GM19240 (cell line): ENCODE data around the gene AHI1.
"Not testable (repeated sequence)": the region's sequence is repeated elsewhere in the genome, so short reads cannot be mapped to it uniquely, and the experiment has no call there.

ENCODE experiments used
- DNase-seq: peaks from one replicate; pipeline ENCODE4 v3.0.0; 2011; ENCODE audit warnings: low spot score; ENCODE audit not compliant: insufficient read length

AHI1 gene

GRCh38 chr6:135506270-135506997 is 8.9 kb upstream of the AHI1 start:
- DNase-seq: no peak

DNA sequence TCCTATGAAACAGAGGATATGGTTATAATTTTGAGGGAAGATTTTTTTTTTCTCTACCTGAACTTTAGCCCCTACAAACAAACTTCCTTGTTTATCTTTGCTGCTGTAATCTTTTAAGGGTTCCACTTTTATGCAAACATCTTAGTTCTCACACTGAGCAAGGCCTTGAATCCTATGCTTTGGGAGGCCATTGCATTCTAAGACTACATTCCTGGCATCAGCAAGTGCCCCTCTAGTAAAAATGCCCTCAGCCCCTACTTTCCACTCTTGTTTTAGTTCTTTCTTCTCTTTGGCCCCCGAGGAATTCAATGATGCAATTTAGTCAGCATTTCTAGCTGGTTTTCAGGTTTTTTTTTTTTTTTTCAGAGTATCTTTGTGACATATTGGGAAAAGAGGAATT is 8.1 kb upstream of the AHI1 start:
- DNase-seq: no peak

GRCh38 chr6:135505222-135505621 is 7.7 kb upstream of the AHI1 start:
- no peak for DNase-seq

GRCh38 chr6:135504734-135505133 is 7.2 kb upstream of the AHI1 start:
- DNase-seq: no peak

GRCh38 chr6:135503703-135504475 is 6.3 kb upstream of the AHI1 start:
- DNase-seq: no peak

DNA sequence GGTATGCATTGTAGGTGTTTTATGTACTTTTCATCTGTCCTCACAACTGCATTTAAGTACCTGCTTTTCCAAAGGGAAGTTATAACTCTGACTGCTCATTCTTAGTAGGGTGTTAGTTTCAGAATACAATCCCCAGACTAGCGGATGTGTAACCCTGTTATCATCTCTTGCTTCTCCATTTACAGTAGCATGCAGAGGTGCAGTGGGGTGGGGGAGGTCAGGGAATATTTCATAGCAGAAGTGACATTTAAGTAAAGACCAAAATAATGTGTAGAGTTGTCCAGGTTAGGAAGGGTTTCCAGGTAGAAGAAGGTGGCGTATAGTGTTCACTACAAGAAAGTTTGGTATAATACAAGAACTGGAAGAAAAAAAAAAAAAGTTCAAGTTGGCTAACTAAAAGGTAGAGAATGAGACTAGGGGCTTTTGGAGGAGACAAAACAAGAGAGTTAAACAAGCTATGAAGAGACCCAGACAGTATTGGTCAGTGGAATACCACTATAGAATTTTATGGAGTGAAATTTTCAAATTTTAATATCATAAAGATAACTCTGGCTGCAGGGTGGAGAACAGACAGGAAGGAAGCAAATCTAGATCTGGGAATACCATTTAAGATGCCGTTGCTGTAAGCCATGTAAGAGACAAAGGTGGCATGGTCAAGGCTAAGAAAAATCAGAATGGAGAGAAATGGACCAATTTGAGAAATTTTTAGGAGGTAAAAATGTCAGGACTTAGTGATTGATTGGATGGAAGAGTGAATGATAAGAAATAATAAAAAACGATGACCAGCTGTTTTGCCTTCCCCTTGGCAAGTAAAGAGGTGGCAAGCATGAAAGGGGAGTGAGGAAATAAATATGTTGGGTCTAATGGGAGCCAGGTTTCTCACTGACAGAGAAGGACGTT is 2.2 kb upstream of the AHI1 start:
- DNase-seq: no peak

DNA sequence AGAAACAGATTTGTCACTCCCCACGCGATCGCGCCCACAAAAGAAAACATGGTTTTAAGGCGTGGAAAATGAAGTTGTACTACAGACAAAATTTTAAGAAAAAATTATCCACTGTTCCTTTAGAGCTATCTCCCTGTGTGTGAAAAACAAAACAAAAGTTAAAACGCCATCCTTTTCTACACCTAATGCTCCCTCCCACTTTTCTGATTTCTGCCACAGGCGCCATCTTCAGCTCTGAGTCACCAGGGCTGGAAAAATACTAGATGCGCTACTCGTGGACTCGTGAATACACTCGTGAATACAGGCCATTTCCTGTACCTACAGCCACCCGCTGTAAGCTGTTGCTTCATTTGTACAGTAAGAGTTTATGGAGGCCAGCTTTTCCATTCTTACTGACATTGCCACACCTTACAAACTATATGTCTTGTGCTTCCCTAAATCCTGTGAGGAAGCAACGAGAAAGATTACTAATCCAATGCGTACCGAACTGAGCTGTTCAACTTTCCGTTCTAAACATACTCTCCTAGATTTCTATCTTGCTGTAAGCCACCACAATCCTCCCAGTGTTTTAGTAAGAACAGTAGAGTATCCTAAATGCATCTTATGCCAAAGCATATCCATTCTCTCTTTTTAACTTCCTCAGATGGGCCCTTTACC is 773 bp upstream of the AHI1 start:
- no peak for DNase-seq

- no peak for DNase-seq
Measured at GRCh38 chr6:135496800-135497411, 634 bp downstream of the AHI1 start.

GRCh38 chr6:135493218-135493961 is 4.2 kb downstream of the AHI1 start:
- DNase-seq: no peak

DNA sequence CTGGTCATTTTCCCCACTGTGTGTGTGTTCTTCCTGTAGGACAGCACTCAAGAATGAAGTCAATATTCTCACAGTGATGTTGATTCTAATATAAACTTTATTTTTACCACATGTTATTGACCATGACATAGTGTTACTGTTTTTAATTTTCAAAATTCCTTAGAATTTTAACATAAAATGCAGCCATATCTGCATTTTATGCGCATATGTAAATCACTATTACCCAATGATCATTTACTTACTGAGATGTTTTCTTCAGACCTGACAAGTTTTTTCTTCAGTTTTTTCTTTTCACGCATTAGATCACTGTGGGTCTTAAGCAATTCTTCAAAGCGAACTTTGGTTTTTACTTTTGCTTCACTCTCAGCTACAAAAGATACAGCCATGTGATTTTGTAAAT is 7.2 kb downstream of the AHI1 start:
- DNase-seq: no peak

DNA sequence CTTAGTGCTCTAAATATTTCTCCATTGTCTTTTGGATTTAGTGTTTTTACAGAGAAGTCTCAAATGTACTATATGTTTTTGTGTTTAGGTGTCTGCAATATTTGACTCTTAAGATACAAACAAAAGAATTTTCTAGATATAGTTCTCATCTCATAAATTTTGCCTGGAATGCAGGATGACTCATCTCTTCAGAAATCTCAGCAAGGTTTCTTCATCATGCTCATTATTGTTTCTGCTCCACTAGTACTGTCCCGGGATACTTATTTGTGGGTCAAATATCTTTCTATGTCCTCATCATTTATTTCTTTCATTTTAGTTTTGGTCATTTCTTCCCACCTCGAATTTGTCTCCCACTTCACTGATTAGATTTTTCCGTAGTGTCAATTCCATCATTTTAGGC is 9.5 kb downstream of the AHI1 start:
- no peak for DNase-seq

- DNase-seq: not testable (repeated sequence)
Measured at GRCh38 chr6:135483903-135484302, 13.6 kb downstream of the AHI1 start.

DNA sequence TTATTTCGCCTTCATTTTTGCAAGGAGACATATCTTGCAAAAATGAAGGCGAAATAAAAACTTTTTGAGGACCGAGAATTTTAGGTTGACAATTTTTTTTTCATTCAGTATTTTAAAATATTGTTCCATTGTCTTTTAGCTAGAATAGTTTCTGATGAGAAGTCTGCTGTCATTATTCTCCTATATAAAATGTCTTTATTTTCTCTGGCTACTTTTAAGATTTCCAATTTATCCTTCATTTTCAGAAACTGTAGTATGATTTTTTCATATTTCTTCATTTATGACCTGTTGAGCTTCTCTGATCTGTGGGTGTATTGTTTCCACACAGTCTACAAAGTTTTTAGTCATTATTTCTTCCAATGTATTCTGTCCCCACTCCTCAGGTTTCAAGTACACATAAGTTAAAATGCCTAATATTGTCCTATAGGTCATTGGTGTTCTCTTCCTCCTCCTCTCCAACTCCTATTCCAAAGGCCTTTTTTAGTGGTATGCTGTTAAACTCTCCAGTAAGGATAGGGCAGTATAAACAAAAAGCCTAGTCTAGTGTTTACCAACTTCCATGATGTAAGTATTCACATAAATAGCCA is 15.7 kb downstream of the AHI1 start:
- DNase-seq: no peak

GRCh38 chr6:135479601-135480000 is 17.9 kb downstream of the AHI1 start:
- DNase-seq: no peak

GRCh38 chr6:135478626-135479025 is 18.9 kb downstream of the AHI1 start:
- no peak for DNase-seq

GRCh38 chr6:135475292-135475886 is 22.2 kb downstream of the AHI1 start:
- no peak for DNase-seq

GRCh38 chr6:135474362-135474761 is 23.2 kb downstream of the AHI1 start:
- no peak for DNase-seq

- no peak for DNase-seq
Measured at GRCh38 chr6:135465903-135466302, 31.6 kb downstream of the AHI1 start.

GRCh38 chr6:135465307-135465706 is 32.2 kb downstream of the AHI1 start:
- DNase-seq: no peak
